K562 (cell line): ENCODE measurements around the gene ZBTB38. TPM values are rescaled to one million over a fixed set of nuclear protein-coding genes. Genes with fewer than 3 reads are reported as not detected.

Experiments used
- ADNP ChIP-seq: fragments of 200-800 bp; sonication (Bioruptor generic); IDR thresholded peaks from 2 replicates; pipeline ENCODE4 v1.6.1; 2016; ENCODE audit warnings: missing genetic modification characterization, missing compliant biosample characterization
- CEBPG ChIP-seq, 3 experiments: fragments of 200-800 bp in 1 of 3; sonication (Bioruptor generic) in 1 of 3; sonication (generic) in 1 of 3; formaldehyde crosslinking in 1 of 3; IDR thresholded peaks in 2 of 3; conservative IDR thresholded peaks in 1 of 3; 2 replicates each; pipeline versions ENCODE4 v1.6.1 to v1.8.0; 2016 to 2022; ENCODE audit warnings: missing compliant biosample characterization in 2 of 3, missing genetic modification characterization in 2 of 3, mild to moderate bottlenecking in 1 of 3, missing genetic modification reagents in 1 of 3
- FOXJ3 ChIP-seq: sonication (generic); formaldehyde crosslinking; IDR thresholded peaks from 2 replicates; pipeline ENCODE4 v1.4.0; 2020; ENCODE audit warnings: mild to moderate bottlenecking, missing genetic modification reagents
- HIVEP1 ChIP-seq: fragments of 250-450 bp; sonication (Bioruptor Pico); IDR thresholded peaks from 2 replicates; pipeline ENCODE4 v1.4.0; 2020; ENCODE audit warnings: mild to moderate bottlenecking
- HNRNPH1 ChIP-seq: fragments of 200-400 bp; formaldehyde crosslinking; optimal IDR thresholded peaks from 2 replicates; pipeline ENCODE3; 2017; ENCODE audit warnings: low read depth, mild to moderate bottlenecking, low read length, moderate library complexity
- NBN ChIP-seq: fragments of 450-650 bp; IDR thresholded peaks from 2 replicates; pipeline ENCODE4 v1.6.1; 2016; ENCODE audit warnings: low read depth, mild to moderate bottlenecking
- NELFE ChIP-seq: IDR thresholded peaks from 2 replicates; pipeline ENCODE4 v1.6.1; 2011; ENCODE audit warnings: mild to moderate bottlenecking; ENCODE audit not compliant: insufficient read depth, insufficient read length
- NEUROD1 ChIP-seq: fragments of 150-350 bp; IDR thresholded peaks from 2 replicates; pipeline ENCODE4 v1.6.1; 2014; ENCODE audit warnings: borderline replicate concordance, low read length, low read depth; ENCODE audit not compliant: partially characterized antibody
- NFXL1 ChIP-seq: fragments of 450-650 bp; formaldehyde crosslinking; IDR thresholded peaks from 2 replicates; pipeline ENCODE4 v1.4.0; 2021; ENCODE audit warnings: mild to moderate bottlenecking
- NR2F6 ChIP-seq: fragments of 450-650 bp; formaldehyde crosslinking; IDR thresholded peaks from 2 replicates; pipeline ENCODE4 v1.4.0; 2020; ENCODE audit warnings: mild to moderate bottlenecking
- RHOXF2B ChIP-seq: fragments of 250-450 bp; sonication (Bioruptor Pico); conservative IDR thresholded peaks from 2 replicates; pipeline ENCODE4 v1.5.1; 2021
- TEAD1 ChIP-seq, 2 experiments: fragments of 450-650 bp in 1 of 2; sonication (generic) in 1 of 2; formaldehyde crosslinking; IDR thresholded peaks; 2 replicates each; pipeline versions ENCODE4 v1.4.0 to v1.8.0; 2020 to 2022; ENCODE audit warnings: mild to moderate bottlenecking in 2 of 2, missing genetic modification reagents in 1 of 2
- YY1 ChIP-seq, 3 experiments: IDR thresholded peaks; 2 replicates each; pipeline ENCODE4 v1.6.1; 2011; ENCODE audit warnings: low read length in 2 of 3, mild to moderate bottlenecking in 2 of 3, moderate library complexity in 2 of 3, borderline replicate concordance in 1 of 3, control low read depth in 1 of 3, low read depth in 1 of 3; ENCODE audit not compliant: insufficient read depth in 3 of 3, insufficient replicate concordance in 2 of 3, control insufficient read depth in 1 of 3, insufficient read length in 1 of 3; ENCODE audit errors: extremely low read depth in 1 of 3
- ZNF324 ChIP-seq: fragments of 250-450 bp; sonication (Bioruptor Pico); IDR thresholded peaks from 2 replicates; pipeline ENCODE4 v1.4.0; 2020; ENCODE audit warnings: mild to moderate bottlenecking
- ZNF436 ChIP-seq: fragments of 250-450, 450-650 bp; sonication (Bioruptor Pico); formaldehyde crosslinking; IDR thresholded peaks from 2 replicates; pipeline ENCODE4 v1.7.0; 2020; ENCODE audit warnings: mild to moderate bottlenecking
- ZNF75A ChIP-seq: fragments of 450-650 bp; formaldehyde crosslinking; IDR thresholded peaks from 2 replicates; pipeline ENCODE4 v1.4.0; 2020; ENCODE audit warnings: mild to moderate bottlenecking
- ZNF764 ChIP-seq: fragments of 250-450 bp; sonication (Bioruptor Pico); IDR thresholded peaks from 2 replicates; pipeline ENCODE4 v1.4.0; 2020; ENCODE audit warnings: low read depth, mild to moderate bottlenecking, moderate library complexity
- ZZZ3 ChIP-seq: fragments of 450-650 bp; IDR thresholded peaks from 2 replicates; pipeline ENCODE4 v1.6.1; 2016; ENCODE audit warnings: antibody characterized with exemption, mild to moderate bottlenecking, moderate library complexity
- polyA plus RNA-seq, 8 experiments: library from polyadenylated mRNA; depleted of rRNA in 4 of 8; stranded (reverse) in 5 of 8; unstranded in 3 of 8; fragments of >200 nt; fragmentation: Nextera tagmentation in 2 of 8; fragmentation: Illumina TruSeq in 1 of 8; extraction: Ambion mirVana in 2 of 8; extraction: Trizol in 1 of 8; gene quantifications; 2 replicates each; pipeline versions ENCODE4 v1.2.1 to v1.2.3, GENCODE V29; 2011 to 2014; ENCODE audit warnings: inconsistent platforms in 1 of 8, missing spikeins in 1 of 8
- total RNA-seq, 7 experiments: library from RNA; depleted of rRNA in 6 of 7; stranded (reverse); fragments of >200 nt in 6 of 7; fragmentation: Illumina TruSeq in 2 of 7; extraction: Trizol in 2 of 7; gene quantifications; 2 replicates each; pipeline versions ENCODE4 v1.2.1 to v1.2.3, GENCODE V29; 2011 to 2021; ENCODE audit warnings: low replicate concordance in 1 of 7
- TF ChIP-seq, protein P1 (sequence below): sonication (generic); formaldehyde crosslinking; IDR thresholded peaks from 2 replicates; pipeline ENCODE4 v1.8.1; 2023; ENCODE audit warnings: mild to moderate bottlenecking, missing genetic modification reagents
- TF ChIP-seq, protein P2 (sequence below): fragments of 250-450 bp; sonication (Bioruptor Pico); IDR thresholded peaks from 2 replicates; pipeline ENCODE4 v1.4.0; 2020; ENCODE audit warnings: mild to moderate bottlenecking, moderate library complexity
- TF ChIP-seq, protein P3 (sequence below), 2 experiments: IDR thresholded peaks; 2 replicates each; pipeline ENCODE4 v1.6.1; 2011; ENCODE audit warnings: borderline replicate concordance in 1 of 2, control low read depth in 1 of 2, low read depth in 1 of 2, low read length in 1 of 2, mild to moderate bottlenecking in 1 of 2, mixed read lengths in 1 of 2, moderate library complexity in 1 of 2; ENCODE audit not compliant: insufficient read depth in 1 of 2, insufficient read length in 1 of 2, poor library complexity in 1 of 2, severe bottlenecking in 1 of 2; ENCODE audit errors: extremely low read depth in 1 of 2
- TF ChIP-seq, protein P4 (sequence below): sonication (generic); formaldehyde crosslinking; IDR thresholded peaks from 2 replicates; pipeline ENCODE4 v1.9.0; 2022; ENCODE audit warnings: mild to moderate bottlenecking, missing genetic modification reagents

ZBTB38 gene
- total and polyA plus RNA-seq, 9 of the 15 experiments (the other 6 are each of a cell fraction or from before 2014, with no cell fraction given): 12.1 to 39.4 (median 22.9) TPM

DNA sequence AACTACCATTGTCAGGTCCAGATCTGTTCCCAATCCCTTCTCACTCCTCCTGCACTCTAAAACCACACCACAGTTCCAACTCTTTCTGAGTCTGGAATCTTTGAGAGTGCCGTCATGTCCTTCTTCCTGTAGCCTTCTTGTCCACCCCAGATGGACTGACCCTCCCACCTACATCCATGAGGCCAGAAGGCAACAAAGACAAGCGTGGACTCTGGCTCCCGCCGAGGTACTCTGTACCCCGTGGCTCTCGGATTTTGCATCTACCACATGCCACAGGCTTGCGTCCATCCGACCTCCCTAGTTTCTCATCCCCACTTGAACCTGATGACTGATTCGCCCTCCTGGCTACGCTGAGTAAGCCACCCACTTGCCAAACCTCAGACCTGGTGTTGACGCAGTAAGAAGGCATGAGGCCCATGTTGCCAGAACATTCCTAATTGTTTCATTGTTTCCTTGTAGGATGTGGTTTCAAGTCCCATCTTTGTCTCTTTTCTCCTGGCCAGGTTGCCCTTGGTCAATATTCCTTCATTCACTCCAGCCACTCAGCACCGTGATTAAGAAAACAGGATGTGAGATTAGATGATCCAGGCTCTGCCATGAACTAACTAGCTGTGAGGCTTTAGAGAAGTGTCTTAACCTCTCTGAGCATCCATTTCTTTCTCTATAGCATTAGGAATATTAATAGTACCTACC is 1.1 kb upstream of the ZBTB38 start (continued):
- TF ChIP-seq, protein P1, sequence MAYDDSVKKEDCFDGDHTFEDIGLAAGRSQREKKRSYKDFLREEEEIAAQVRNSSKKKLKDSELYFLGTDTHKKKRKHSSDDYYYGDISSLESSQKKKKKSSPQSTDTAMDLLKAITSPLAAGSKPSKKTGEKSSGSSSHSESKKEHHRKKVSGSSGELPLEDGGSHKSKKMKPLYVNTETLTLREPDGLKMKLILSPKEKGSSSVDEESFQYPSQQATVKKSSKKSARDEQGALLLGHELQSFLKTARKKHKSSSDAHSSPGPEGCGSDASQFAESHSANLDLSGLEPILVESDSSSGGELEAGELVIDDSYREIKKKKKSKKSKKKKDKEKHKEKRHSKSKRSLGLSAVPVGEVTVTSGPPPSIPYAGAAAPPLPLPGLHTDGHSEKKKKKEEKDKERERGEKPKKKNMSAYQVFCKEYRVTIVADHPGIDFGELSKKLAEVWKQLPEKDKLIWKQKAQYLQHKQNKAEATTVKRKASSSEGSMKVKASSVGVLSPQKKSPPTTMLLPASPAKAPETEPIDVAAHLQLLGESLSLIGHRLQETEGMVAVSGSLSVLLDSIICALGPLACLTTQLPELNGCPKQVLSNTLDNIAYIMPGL (CRISPR knock-in tag): no peak
- TF ChIP-seq ZNF436 (CRISPR knock-in tag): no peak
- TF ChIP-seq NFXL1: no peak
- no peak for TF ChIP-seq HNRNPH1
- TF ChIP-seq ZNF75A (CRISPR knock-in tag): no peak
- no peak for TF ChIP-seq CEBPG (CRISPR knock-in tag; IDR thresholded peaks at IDR 0.05)
- TF ChIP-seq CEBPG (tag; conservative IDR thresholded peaks at IDR 0.05 in 1 of 2, IDR thresholded peaks at IDR 0.05 in 1 of 2): 0 out of 4 replicates have a peak, but pooled peaks of 1 of the 2 experiments have one; percentile 11
- peak; percentile 78 for TF ChIP-seq ADNP (tag)
- TF ChIP-seq ZNF324: peak; percentile 29; the same call in 1 of the 2 replicates
- no peak for TF ChIP-seq NELFE
- no peak for TF ChIP-seq RHOXF2B (CRISPR knock-in tag)
- no peak for TF ChIP-seq FOXJ3 (CRISPR knock-in tag)
- TF ChIP-seq NBN: no peak
- TF ChIP-seq NR2F6 (CRISPR knock-in tag): no peak
- TF ChIP-seq TEAD1 (CRISPR knock-in tag; IDR thresholded peaks at IDR 0.05): peak in 1 of 2 experiments; percentile 47; a peak in 1 of 4 replicates
- TF ChIP-seq NEUROD1: no peak
- no peak for TF ChIP-seq ZZZ3
- TF ChIP-seq, protein P2, sequence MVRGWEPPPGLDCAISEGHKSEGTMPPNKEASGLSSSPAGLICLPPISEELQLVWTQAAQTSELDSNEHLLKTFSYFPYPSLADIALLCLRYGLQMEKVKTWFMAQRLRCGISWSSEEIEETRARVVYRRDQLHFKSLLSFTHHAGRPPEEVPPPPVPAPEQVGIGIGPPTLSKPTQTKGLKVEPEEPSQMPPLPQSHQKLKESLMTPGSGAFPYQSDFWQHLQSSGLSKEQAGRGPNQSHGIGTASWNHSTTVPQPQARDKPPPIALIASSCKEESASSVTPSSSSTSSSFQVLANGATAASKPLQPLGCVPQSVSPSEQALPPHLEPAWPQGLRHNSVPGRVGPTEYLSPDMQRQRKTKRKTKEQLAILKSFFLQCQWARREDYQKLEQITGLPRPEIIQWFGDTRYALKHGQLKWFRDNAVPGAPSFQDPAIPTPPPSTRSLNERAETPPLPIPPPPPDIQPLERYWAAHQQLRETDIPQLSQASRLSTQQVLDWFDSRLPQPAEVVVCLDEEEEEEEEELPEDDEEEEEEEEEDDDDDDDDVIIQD (CRISPR knock-in tag): no peak
- no peak for TF ChIP-seq HIVEP1
- TF ChIP-seq, protein P3, sequence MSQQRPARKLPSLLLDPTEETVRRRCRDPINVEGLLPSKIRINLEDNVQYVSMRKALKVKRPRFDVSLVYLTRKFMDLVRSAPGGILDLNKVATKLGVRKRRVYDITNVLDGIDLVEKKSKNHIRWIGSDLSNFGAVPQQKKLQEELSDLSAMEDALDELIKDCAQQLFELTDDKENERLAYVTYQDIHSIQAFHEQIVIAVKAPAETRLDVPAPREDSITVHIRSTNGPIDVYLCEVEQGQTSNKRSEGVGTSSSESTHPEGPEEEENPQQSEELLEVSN (IDR thresholded peaks at IDR 0.05; ENCODE audit: borderline replicate concordance in 1 of 2, extremely low read depth in 1 of 2, insufficient read depth in 1 of 2, insufficient read length in 1 of 2, low read depth in 1 of 2, low read length in 1 of 2, poor library complexity in 1 of 2, severe bottlenecking in 1 of 2): peak; percentile 10 to 30
- TF ChIP-seq ZNF764: no peak
- TF ChIP-seq, protein P4, sequence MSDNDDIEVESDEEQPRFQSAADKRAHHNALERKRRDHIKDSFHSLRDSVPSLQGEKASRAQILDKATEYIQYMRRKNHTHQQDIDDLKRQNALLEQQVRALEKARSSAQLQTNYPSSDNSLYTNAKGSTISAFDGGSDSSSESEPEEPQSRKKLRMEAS (CRISPR knock-in tag): peak; percentile 76
- no peak for TF ChIP-seq YY1 (IDR thresholded peaks at IDR 0.05; ENCODE audit: borderline replicate concordance in 1 of 3, control insufficient read depth in 1 of 3, extremely low read depth in 1 of 3, insufficient read depth in 3 of 3, insufficient read length in 1 of 3, insufficient replicate concordance in 2 of 3, low read depth in 1 of 3, low read length in 2 of 3)
